Osteocyte (in vitro differentiated cells): Measurements from ENCODE around the gene BCR. TPM values are rescaled to one million over a fixed set of nuclear protein-coding genes. Genes with fewer than 3 reads are reported as not detected.
"Not testable (repeated sequence)": the region's sequence is repeated elsewhere in the genome, so short reads cannot be mapped to it uniquely, and the experiment has no call there.

ENCODE experiments used
- DNase-seq: peaks from one replicate; pipeline ENCODE4 v3.0.0; 2021; ENCODE audit warnings: mixed read lengths; ENCODE audit not compliant: unreplicated experiment; ENCODE audit errors: extremely low spot score
- H3K27ac Mint-ChIP-seq: one replicate; pipeline ENCODE4 v1.8.0; 2021; ENCODE audit warnings: mild to moderate bottlenecking, mixed read lengths; ENCODE audit not compliant: unreplicated experiment
- H3K27me3 Mint-ChIP-seq: one replicate; pipeline ENCODE4 v1.8.0; 2021; ENCODE audit warnings: mixed read lengths; ENCODE audit not compliant: unreplicated experiment
- H3K36me3 Mint-ChIP-seq: one replicate; pipeline ENCODE4 v1.8.0; 2021; ENCODE audit warnings: mixed read lengths; ENCODE audit not compliant: unreplicated experiment
- H3K4me1 Mint-ChIP-seq: one replicate; pipeline ENCODE4 v1.8.0; 2021; ENCODE audit warnings: mixed read lengths; ENCODE audit not compliant: unreplicated experiment
- H3K4me3 Mint-ChIP-seq: one replicate; pipeline ENCODE4 v1.8.0; 2021; ENCODE audit warnings: mild to moderate bottlenecking, moderate library complexity, mixed read lengths; ENCODE audit not compliant: unreplicated experiment
- H3K9me3 Mint-ChIP-seq: one replicate; pipeline ENCODE4 v1.8.0; 2021; ENCODE audit warnings: mixed read lengths; ENCODE audit not compliant: unreplicated experiment
- total RNA-seq: library from RNA; stranded (reverse); gene quantifications from 2 replicates; pipeline ENCODE4 v1.2.1, GENCODE V29; 2021
- TF ChIP-seq, protein P1 (sequence below): fragments of 200-600 bp; sonication (generic); IDR thresholded peaks from 2 replicates; pipeline ENCODE4 v1.5.0; 2021; ENCODE audit warnings: antibody characterized with exemption, mild to moderate bottlenecking, moderate library complexity

The BCR gene
- total RNA-seq, 1 donor from 2014 or later, result 35.3 TPM

- Mint-ChIP-seq H3K4me3 (no peak overlapping the region), H3K27me3 (peaks cover 50% of the 10 kb centered on the region), H3K9me3 (no peaks in the 10 kb centered on the region), H3K27ac (no peak overlapping the region), H3K36me3 (no peaks in the 10 kb centered on the region), H3K4me1 (peaks cover 9% of the 10 kb centered on the region)
- TF ChIP-seq, protein P1, sequence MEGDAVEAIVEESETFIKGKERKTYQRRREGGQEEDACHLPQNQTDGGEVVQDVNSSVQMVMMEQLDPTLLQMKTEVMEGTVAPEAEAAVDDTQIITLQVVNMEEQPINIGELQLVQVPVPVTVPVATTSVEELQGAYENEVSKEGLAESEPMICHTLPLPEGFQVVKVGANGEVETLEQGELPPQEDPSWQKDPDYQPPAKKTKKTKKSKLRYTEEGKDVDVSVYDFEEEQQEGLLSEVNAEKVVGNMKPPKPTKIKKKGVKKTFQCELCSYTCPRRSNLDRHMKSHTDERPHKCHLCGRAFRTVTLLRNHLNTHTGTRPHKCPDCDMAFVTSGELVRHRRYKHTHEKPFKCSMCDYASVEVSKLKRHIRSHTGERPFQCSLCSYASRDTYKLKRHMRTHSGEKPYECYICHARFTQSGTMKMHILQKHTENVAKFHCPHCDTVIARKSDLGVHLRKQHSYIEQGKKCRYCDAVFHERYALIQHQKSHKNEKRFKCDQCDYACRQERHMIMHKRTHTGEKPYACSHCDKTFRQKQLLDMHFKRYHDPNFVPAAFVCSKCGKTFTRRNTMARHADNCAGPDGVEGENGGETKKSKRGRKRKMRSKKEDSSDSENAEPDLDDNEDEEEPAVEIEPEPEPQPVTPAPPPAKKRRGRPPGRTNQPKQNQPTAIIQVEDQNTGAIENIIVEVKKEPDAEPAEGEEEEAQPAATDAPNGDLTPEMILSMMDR, result no peak
- no peak for DNase-seq
These were observed 183.4 kb downstream of the BCR start for GRCh38 chr22:23363683-23364082.

DNA sequence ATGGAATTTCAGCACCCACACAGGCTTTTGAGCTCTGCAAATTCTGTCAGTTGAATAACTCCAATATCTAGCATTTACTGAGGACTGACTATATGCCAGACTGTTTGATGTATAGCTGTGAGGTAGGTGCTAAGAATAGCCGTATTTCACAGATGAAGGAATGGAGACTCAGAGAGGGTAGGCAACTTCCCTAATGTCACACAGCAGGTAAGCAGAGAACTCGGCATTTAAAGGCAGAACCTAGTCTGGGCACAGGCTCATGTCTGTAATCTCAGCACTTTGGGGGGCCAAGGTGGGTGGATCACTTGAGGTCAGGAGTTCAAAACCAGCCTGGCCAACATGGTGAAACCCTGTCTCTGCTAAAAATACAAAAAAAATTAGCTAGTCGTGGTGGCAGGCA is 184.1 kb downstream of the BCR start:
- Mint-ChIP-seq H3K4me3 (no peak overlapping the region), H3K9me3 (no peaks in the 10 kb centered on the region), H3K36me3 (no peaks in the 10 kb centered on the region), H3K27me3 (peaks cover 55% of the 10 kb centered on the region), H3K4me1 (peaks cover 9% of the 10 kb centered on the region), H3K27ac (no peak overlapping the region)
- TF ChIP-seq, protein P1, result no peak
- no peak for DNase-seq

DNA sequence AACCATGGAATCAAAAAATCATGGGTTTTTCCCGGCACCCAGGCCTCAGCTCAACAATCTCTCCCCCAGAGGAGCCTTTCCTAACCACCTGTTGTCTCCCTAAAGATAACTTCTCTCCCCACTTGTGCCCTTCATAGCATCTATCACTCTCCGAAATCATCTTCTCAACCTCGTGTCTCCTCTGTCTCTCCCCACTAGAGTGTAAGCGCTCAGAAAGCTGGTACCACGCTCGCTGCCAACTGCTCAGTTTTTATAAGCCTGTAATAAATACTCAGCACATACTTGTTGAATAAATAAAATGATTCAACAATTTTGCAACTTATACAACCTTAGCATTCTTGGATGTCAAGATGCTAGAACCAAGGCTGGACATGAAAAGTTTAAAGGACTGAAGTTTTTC is 185.2 kb downstream of the BCR start:
- peaks cover 58% of the 10 kb centered on the region for H3K27me3 Mint-ChIP-seq

DNA sequence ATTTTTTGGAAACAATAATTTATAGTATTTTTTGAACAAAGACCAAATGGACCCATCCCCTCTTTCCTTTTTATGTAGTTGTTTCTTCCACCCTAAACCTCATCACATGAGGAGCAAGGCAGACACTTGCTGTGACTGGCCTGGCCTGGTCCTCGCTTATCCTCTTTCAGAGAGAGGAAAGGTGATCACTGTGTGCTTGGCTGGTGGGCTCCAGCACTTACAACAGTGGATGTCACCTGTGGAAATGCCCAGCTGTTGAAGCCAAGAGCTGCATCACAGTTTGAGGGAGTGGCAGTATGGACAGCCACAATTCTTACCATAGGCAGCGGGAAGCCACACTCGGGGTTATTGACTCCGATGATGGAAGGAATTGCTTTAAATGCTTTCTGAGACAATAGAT is 185.7 kb downstream of the BCR start:
- H3K27ac Mint-ChIP-seq, result no peak overlapping the region
- DNase-seq, result peak; percentile 54
- peaks cover 9% of the 10 kb centered on the region for H3K4me1 Mint-ChIP-seq
- H3K9me3 Mint-ChIP-seq, result no peaks in the 10 kb centered on the region
- peaks cover 60% of the 10 kb centered on the region for H3K27me3 Mint-ChIP-seq
- no peak overlapping the region for H3K4me3 Mint-ChIP-seq
- no peaks in the 10 kb centered on the region for H3K36me3 Mint-ChIP-seq
- TF ChIP-seq, protein P1, result no peak

More for the DNA sequence above, 185.2 kb downstream of the BCR start:
- DNase-seq, result no peak
- Mint-ChIP-seq H3K4me3 (no peak overlapping the region), H3K36me3 (no peaks in the 10 kb centered on the region), H3K27ac (no peak overlapping the region), H3K4me1 (peaks cover 9% of the 10 kb centered on the region), H3K9me3 (no peaks in the 10 kb centered on the region)
- TF ChIP-seq, protein P1, result no peak

GRCh38 chr22:23367196-23367595 is 186.9 kb downstream of the BCR start:
- not testable (repeated sequence) for H3K27ac Mint-ChIP-seq, H3K4me3 Mint-ChIP-seq, H3K9me3 Mint-ChIP-seq, DNase-seq, H3K36me3 Mint-ChIP-seq, H3K4me1 Mint-ChIP-seq
- peaks cover 58% of the 10 kb centered on the region for H3K27me3 Mint-ChIP-seq

Other genes starting within 250 kb of the BCR start
- 2.9 and 3.7 TPM in 2 replicates for gene GNAZ, start 110.0 kb upstream of the BCR start, total RNA-seq
- gene RSPH14, start 38.5 kb upstream of the BCR start, total RNA-seq, result not detected in 2 replicates
- gene RAB36, start 35.0 kb upstream of the BCR start, total RNA-seq, result 3.8 and 4.8 TPM in 2 replicates